ENCODE data around the gene CBARP. TPM values are rescaled to one million over a fixed set of nuclear protein-coding genes. Genes with fewer than 3 reads are reported as not detected.

Gene CBARP
- total and polyA plus RNA-seq, 9 of the 15 experiments (the other 6 are each of a cell fraction or from before 2014, with no cell fraction given): 0.03 to 8.9 (median 1.2) TPM; not detected in 1

DNA sequence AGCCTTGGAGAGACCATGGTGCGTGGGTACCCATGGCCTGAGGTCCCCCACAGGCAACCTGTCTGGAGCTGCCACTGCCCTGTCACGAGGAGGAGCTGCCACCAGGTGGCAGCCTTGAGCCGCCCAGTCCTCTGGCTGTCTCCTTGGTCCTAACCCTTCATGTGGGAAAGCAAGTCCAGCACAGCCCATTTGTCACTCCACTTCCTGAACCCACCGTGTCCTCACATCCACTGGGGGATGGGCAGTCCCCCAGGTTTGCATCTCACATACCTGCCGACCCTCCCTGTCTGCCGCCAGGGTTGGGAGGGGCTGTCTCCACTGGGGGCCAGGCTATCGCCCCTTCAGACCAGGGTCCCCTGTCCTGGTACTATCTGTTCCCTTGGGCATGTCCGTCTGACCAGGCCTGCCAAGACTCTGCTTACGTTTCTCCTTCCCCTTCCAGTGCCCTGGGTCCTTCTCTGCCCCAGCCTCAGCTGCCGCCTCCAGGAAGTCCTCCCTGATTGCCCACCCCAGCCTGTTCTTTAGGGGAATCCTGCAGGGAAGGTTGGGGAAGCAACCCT is 42.1 kb upstream of the CBARP start (continued):
- TF ChIP-seq MIER1 (IDR thresholded peaks at IDR 0.05; ENCODE audit: low read depth) (no peak), ZBTB7A (IDR thresholded peaks at IDR 0.05; ENCODE audit: borderline replicate concordance, control insufficient read depth, low read depth, low read length) (0 out of 2 replicates have a peak, but pooled peaks have one; percentile 42), PURB (CRISPR knock-in tag; IDR thresholded peaks at IDR 0.05; ENCODE audit: low read depth) (no peak), PPARD (CRISPR knock-in tag; IDR thresholded peaks at IDR 0.05) (peak; percentile 34; the same call in 1 of the 2 replicates), ESRRA (IDR thresholded peaks at IDR 0.05; ENCODE audit: borderline replicate concordance, low read depth) (0 out of 2 replicates have a peak, but pooled peaks have one; percentile 22), NEUROD1 (IDR thresholded peaks at IDR 0.05; ENCODE audit: borderline replicate concordance, low read depth, low read length, partially characterized antibody) (peak; percentile 24), YY1 (IDR thresholded peaks at IDR 0.05; ENCODE audit: borderline replicate concordance in 1 of 3, control insufficient read depth in 1 of 3, extremely low read depth in 1 of 3, insufficient read depth in 3 of 3, insufficient read length in 1 of 3, insufficient replicate concordance in 2 of 3, low read depth in 1 of 3, low read length in 2 of 3) (peak in 1 of 3 experiments; percentile 52), PTBP1 (IDR thresholded peaks at IDR 0.05; ENCODE audit: low read depth, low read length) (peak; percentile 97), HDGF (IDR thresholded peaks at IDR 0.05) (0 out of 2 replicates have a peak, but pooled peaks have one; percentile 70), CBX1 (IDR thresholded peaks at IDR 0.05; ENCODE audit: low read depth) (peak; percentile 70; the same call in 1 of the 2 replicates), RFX1 (IDR thresholded peaks at IDR 0.05) (no peak), SMARCA5 (IDR thresholded peaks at IDR 0.05) (peak; percentile 99), MAZ (CRISPR knock-in tag; conservative IDR thresholded peaks at IDR 0.05 in 1 of 2, IDR thresholded peaks at IDR 0.05 in 1 of 2) (peak in 1 of 2 experiments; percentile 56; a peak in 2 of 4 replicates), HDAC6 (IDR thresholded peaks at IDR 0.05; ENCODE audit: low read depth, low read length) (no peak)
- TF ChIP-seq, protein P1, sequence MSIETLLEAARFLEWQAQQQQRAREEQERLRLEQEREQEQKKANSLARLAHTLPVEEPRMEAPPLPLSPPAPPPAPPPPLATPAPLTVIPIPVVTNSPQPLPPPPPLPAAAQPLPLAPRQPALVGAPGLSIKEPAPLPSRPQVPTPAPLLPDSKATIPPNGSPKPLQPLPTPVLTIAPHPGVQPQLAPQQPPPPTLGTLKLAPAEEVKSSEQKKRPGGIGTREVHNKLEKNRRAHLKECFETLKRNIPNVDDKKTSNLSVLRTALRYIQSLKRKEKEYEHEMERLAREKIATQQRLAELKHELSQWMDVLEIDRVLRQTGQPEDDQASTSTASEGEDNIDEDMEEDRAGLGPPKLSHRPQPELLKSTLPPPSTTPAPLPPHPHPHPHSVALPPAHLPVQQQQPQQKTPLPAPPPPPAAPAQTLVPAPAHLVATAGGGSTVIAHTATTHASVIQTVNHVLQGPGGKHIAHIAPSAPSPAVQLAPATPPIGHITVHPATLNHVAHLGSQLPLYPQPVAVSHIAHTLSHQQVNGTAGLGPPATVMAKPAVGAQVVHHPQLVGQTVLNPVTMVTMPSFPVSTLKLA (conservative IDR thresholded peaks at IDR 0.05): peak; percentile 46 to 53; a peak in 3 of 4 replicates
- TF ChIP-seq, protein P2, sequence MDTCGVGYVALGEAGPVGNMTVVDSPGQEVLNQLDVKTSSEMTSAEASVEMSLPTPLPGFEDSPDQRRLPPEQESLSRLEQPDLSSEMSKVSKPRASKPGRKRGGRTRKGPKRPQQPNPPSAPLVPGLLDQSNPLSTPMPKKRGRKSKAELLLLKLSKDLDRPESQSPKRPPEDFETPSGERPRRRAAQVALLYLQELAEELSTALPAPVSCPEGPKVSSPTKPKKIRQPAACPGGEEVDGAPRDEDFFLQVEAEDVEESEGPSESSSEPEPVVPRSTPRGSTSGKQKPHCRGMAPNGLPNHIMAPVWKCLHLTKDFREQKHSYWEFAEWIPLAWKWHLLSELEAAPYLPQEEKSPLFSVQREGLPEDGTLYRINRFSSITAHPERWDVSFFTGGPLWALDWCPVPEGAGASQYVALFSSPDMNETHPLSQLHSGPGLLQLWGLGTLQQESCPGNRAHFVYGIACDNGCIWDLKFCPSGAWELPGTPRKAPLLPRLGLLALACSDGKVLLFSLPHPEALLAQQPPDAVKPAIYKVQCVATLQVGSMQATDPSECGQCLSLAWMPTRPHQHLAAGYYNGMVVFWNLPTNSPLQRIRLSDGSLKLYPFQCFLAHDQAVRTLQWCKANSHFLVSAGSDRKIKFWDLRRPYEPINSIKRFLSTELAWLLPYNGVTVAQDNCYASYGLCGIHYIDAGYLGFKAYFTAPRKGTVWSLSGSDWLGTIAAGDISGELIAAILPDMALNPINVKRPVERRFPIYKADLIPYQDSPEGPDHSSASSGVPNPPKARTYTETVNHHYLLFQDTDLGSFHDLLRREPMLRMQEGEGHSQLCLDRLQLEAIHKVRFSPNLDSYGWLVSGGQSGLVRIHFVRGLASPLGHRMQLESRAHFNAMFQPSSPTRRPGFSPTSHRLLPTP (IDR thresholded peaks at IDR 0.05; ENCODE audit: borderline replicate concordance, extremely low read depth, insufficient read length): peak; percentile 76
- TF ChIP-seq, protein P3, sequence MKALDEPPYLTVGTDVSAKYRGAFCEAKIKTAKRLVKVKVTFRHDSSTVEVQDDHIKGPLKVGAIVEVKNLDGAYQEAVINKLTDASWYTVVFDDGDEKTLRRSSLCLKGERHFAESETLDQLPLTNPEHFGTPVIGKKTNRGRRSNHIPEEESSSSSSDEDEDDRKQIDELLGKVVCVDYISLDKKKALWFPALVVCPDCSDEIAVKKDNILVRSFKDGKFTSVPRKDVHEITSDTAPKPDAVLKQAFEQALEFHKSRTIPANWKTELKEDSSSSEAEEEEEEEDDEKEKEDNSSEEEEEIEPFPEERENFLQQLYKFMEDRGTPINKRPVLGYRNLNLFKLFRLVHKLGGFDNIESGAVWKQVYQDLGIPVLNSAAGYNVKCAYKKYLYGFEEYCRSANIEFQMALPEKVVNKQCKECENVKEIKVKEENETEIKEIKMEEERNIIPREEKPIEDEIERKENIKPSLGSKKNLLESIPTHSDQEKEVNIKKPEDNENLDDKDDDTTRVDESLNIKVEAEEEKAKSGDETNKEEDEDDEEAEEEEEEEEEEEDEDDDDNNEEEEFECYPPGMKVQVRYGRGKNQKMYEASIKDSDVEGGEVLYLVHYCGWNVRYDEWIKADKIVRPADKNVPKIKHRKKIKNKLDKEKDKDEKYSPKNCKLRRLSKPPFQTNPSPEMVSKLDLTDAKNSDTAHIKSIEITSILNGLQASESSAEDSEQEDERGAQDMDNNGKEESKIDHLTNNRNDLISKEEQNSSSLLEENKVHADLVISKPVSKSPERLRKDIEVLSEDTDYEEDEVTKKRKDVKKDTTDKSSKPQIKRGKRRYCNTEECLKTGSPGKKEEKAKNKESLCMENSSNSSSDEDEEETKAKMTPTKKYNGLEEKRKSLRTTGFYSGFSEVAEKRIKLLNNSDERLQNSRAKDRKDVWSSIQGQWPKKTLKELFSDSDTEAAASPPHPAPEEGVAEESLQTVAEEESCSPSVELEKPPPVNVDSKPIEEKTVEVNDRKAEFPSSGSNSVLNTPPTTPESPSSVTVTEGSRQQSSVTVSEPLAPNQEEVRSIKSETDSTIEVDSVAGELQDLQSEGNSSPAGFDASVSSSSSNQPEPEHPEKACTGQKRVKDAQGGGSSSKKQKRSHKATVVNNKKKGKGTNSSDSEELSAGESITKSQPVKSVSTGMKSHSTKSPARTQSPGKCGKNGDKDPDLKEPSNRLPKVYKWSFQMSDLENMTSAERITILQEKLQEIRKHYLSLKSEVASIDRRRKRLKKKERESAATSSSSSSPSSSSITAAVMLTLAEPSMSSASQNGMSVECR (CRISPR knock-in tag; IDR thresholded peaks at IDR 0.05): peak; percentile 78

Measured in K562 (cell line).